GM23248 (cell line): ENCODE data around the gene UBTD1. TPM values are rescaled to one million over a fixed set of nuclear protein-coding genes. Genes with fewer than 3 reads are reported as not detected.

Experiments
- DNase-seq: peaks from one replicate; pipeline ENCODE4 v3.0.0-alpha.2; 2015
- H2AFZ ChIP-seq: fragments of 200-600 bp; sonication (generic); 2 replicates; pipeline ENCODE4 v1.6.1; 2016; ENCODE audit warnings: antibody characterized with exemption
- H3F3A ChIP-seq: fragments of 200-600 bp; sonication (generic); 2 replicates; pipeline ENCODE4 v1.6.1; 2016; ENCODE audit warnings: mild to moderate bottlenecking, antibody characterized with exemption, mixed run types; ENCODE audit not compliant: insufficient read depth
- H3K27ac ChIP-seq: fragments of 200-600 bp; sonication (generic); 2 replicates; pipeline ENCODE4 v1.5.1; 2016; ENCODE audit warnings: mild to moderate bottlenecking
- H3K27me3 ChIP-seq: fragments of 200-600 bp; sonication (generic); replicated peaks from 2 replicates; pipeline ENCODE4 v1.6.1; 2016; ENCODE audit warnings: mild to moderate bottlenecking; ENCODE audit not compliant: insufficient read depth
- H3K36me3 ChIP-seq: fragments of 200-600 bp; sonication (generic); 2 replicates; pipeline ENCODE4 v1.6.1; 2016; ENCODE audit warnings: low read depth, mild to moderate bottlenecking
- H3K4me1 ChIP-seq: fragments of 200-600 bp; sonication (generic); 2 replicates; pipeline ENCODE4 v1.6.1; 2016; ENCODE audit warnings: mild to moderate bottlenecking; ENCODE audit not compliant: insufficient read depth
- H3K4me2 ChIP-seq: fragments of 200-600 bp; sonication (generic); one replicate; pipeline ENCODE4 v1.6.1; 2016; ENCODE audit warnings: mild to moderate bottlenecking; ENCODE audit not compliant: unreplicated experiment
- H3K4me3 ChIP-seq: fragments of 200-600 bp; sonication (generic); 2 replicates; pipeline ENCODE4 v1.5.1; 2016; ENCODE audit warnings: mild to moderate bottlenecking
- H3K79me2 ChIP-seq: fragments of 200-600 bp; sonication (generic); 2 replicates; pipeline ENCODE4 v1.6.1; 2016; ENCODE audit warnings: mild to moderate bottlenecking; ENCODE audit not compliant: insufficient read depth
- H3K9ac ChIP-seq: fragments of 200-600 bp; sonication (generic); 2 replicates; pipeline ENCODE4 v1.6.1; 2016; ENCODE audit warnings: mild to moderate bottlenecking
- H3K9me2 ChIP-seq: fragments of 200-600 bp; sonication (generic); 2 replicates; pipeline ENCODE4 v1.6.1; 2016; ENCODE audit warnings: mixed run types, mild to moderate bottlenecking, moderate library complexity; ENCODE audit not compliant: insufficient read depth
- H3K9me3 ChIP-seq: fragments of 200-600 bp; sonication (generic); one replicate; pipeline ENCODE4 v1.6.1; 2017; ENCODE audit warnings: low read depth
- H4K20me1 ChIP-seq: fragments of 200-600 bp; sonication (generic); 2 replicates; pipeline ENCODE4 v1.6.0; 2016; ENCODE audit not compliant: insufficient read depth
- EZH2 ChIP-seq: fragments of 200-600 bp; sonication (generic); IDR thresholded peaks from 2 replicates; pipeline ENCODE4 v1.6.1; 2018; ENCODE audit warnings: antibody characterized with exemption, mild to moderate bottlenecking; ENCODE audit not compliant: insufficient read depth, poor library complexity, severe bottlenecking
- EZH2phosphoT487 ChIP-seq: fragments of 200-600 bp; sonication (generic); IDR thresholded peaks from 2 replicates; pipeline ENCODE4 v1.6.1; 2018; ENCODE audit warnings: antibody characterized with exemption, moderate library complexity, mild to moderate bottlenecking, low read depth; ENCODE audit not compliant: insufficient read depth
- WGBS, 2 experiments: methylation state at CpG; one replicate each; pipeline ENCODE4 v1.1.6; 2015 to 2017; ENCODE audit warnings: low lambda C conversion rate in 2 of 2, low coverage in 1 of 2; ENCODE audit errors: missing lambda C conversion rate in 2 of 2; 5-methylcytosine and 5-hydroxymethylcytosine counted together
- in situ Hi-C: fragments of 300-500 bp; cut with MboI; formaldehyde crosslinking; loops from 2 replicates; pipeline ENCODE4 v1.15.0; 2020
- polyA plus RNA-seq: library from polyadenylated mRNA; unstranded; fragments of >200 nt; fragmentation: Nextera tagmentation; extraction: Ambion mirVana; gene quantifications from 2 replicates; pipeline ENCODE4 v1.2.1, GENCODE V29; 2016
- total RNA-seq: library from RNA; depleted of rRNA; stranded (reverse); fragments of >200 nt; shearing (Covaris generic); gene quantifications from 2 replicates; pipeline ENCODE4 v1.2.3, GENCODE V29; 2014

The UBTD1 gene
- total and polyA plus RNA-seq, 2 experiments from 2014 or later = 20.8 to 27.2 TPM

- no peaks in the 10 kb centered on the region for H4K20me1 ChIP-seq
- peaks cover 12% of the 10 kb centered on the region; the same call in 1 of the 2 replicates for H3K79me2 ChIP-seq
- in situ Hi-C loops = no loop called here
- H3K9ac ChIP-seq = no peak overlapping the region
- no peaks in the 10 kb centered on the region for H3K9me3 ChIP-seq
- no peaks in the 10 kb centered on the region; the same call in 1 of the 2 replicates for H3K36me3 ChIP-seq
- 93 to 94% methylated on average over 30 to 33 of the region's 33 CpGs for WGBS, 2 experiments
- TF ChIP-seq EZH2phosphoT487 = no peak
- H3K27me3 ChIP-seq = no peaks in the 10 kb centered on the region
- no peak overlapping the region for H3K4me2 ChIP-seq
- no peaks in the 10 kb centered on the region for H3K9me2 ChIP-seq
- H3K4me3 ChIP-seq = no peak overlapping the region
- peaks cover 13% of the 10 kb centered on the region for H3K4me1 ChIP-seq
- no peak overlapping the region for H2AFZ ChIP-seq
- no peaks in the 10 kb centered on the region for H3F3A ChIP-seq
- DNase-seq = no peak
- H3K27ac ChIP-seq = no peak overlapping the region
Measured at GRCh38 chr10:97570146-97570788, 71.5 kb downstream of the UBTD1 start.

GRCh38 chr10:97570789-97571471, 72.2 kb downstream of the UBTD1 start:
- in situ Hi-C loops = no loop called here
- no peaks in the 10 kb centered on the region for H3K9me3 ChIP-seq
- peaks cover 14% of the 10 kb centered on the region for H3K4me1 ChIP-seq
- no peaks in the 10 kb centered on the region for H4K20me1 ChIP-seq
- no peaks in the 10 kb centered on the region; the same call in 1 of the 2 replicates for H3K36me3 ChIP-seq
- H2AFZ ChIP-seq = no peak overlapping the region
- H3K4me3 ChIP-seq = no peak overlapping the region
- no peaks in the 10 kb centered on the region for H3K9me2 ChIP-seq
- H3K27me3 ChIP-seq = no peaks in the 10 kb centered on the region
- TF ChIP-seq EZH2phosphoT487 (no peak), EZH2 (no peak)
- DNase-seq = no peak
- H3K27ac ChIP-seq = no peak overlapping the region
- no peak overlapping the region for H3K4me2 ChIP-seq
- H3K79me2 ChIP-seq = peaks cover 9% of the 10 kb centered on the region; the same call in 1 of the 2 replicates
- H3F3A ChIP-seq = no peaks in the 10 kb centered on the region
- H3K9ac ChIP-seq = no peak overlapping the region
- 85 to 87% methylated on average over 5 of the region's 5 CpGs for WGBS, 2 experiments

GRCh38 chr10:97571622-97572021, 72.9 kb downstream of the UBTD1 start:
- Histone ChIP-seq H3K36me3 (no peaks in the 10 kb centered on the region; the same call in 1 of the 2 replicates), H3K9me2 (no peaks in the 10 kb centered on the region), H3K79me2 (peaks cover 2% of the 10 kb centered on the region; the same call in 1 of the 2 replicates), H3K27me3 (no peaks in the 10 kb centered on the region), H3K9ac (no peak overlapping the region), H3K4me3 (no peak overlapping the region), H3K9me3 (no peaks in the 10 kb centered on the region), H3K4me1 (peaks cover 14% of the 10 kb centered on the region), H3K27ac (no peak overlapping the region), H4K20me1 (no peaks in the 10 kb centered on the region), H3K4me2 (no peak overlapping the region), H2AFZ (no peak overlapping the region), H3F3A (no peaks in the 10 kb centered on the region)
- 82 to 88% methylated on average over 3 of the region's 3 CpGs for WGBS, 2 experiments
- TF ChIP-seq EZH2phosphoT487 = no peak
- no peak for TF ChIP-seq EZH2
- in situ Hi-C loops = no loop called here
- no peak for DNase-seq

- TF ChIP-seq EZH2 (no peak), EZH2phosphoT487 (no peak)
- Histone ChIP-seq H3K27ac (no peak within 1 kb of the TSS), H3K27me3 (no peaks in the 10 kb centered on the region), H3K4me2 (no peak within 1 kb of the TSS), H3K79me2 (no peaks in the 10 kb centered on the region), H4K20me1 (no peaks in the 10 kb centered on the region), H3K4me3 (no peak within 1 kb of the TSS), H3K9me2 (no peaks in the 10 kb centered on the region), H3K36me3 (no peaks in the 10 kb centered on the region; the same call in 1 of the 2 replicates), H3F3A (no peaks in the 10 kb centered on the region), H3K9me3 (no peaks in the 10 kb centered on the region), H3K9ac (no peak within 1 kb of the TSS), H3K4me1 (peaks cover 14% of the 10 kb centered on the region), H2AFZ (no peak within 1 kb of the TSS)
- in situ Hi-C loops = no loop called here
- DNase-seq = peak; percentile 86
- 72% methylated on average over 16 of the region's 16 CpGs for WGBS, 2 experiments
Measured at GRCh38 chr10:97572214-97572989, 73.7 kb downstream of the UBTD1 start, which contains the start of gene ANKRD2. Gene ANKRD2, plus strand, starts transcription at chr10:97572779. Its CDS starts 10 bp downstream, at chr10:97572789.
